ENCODE data around the gene NRG2.

NRG2 gene

DNA sequence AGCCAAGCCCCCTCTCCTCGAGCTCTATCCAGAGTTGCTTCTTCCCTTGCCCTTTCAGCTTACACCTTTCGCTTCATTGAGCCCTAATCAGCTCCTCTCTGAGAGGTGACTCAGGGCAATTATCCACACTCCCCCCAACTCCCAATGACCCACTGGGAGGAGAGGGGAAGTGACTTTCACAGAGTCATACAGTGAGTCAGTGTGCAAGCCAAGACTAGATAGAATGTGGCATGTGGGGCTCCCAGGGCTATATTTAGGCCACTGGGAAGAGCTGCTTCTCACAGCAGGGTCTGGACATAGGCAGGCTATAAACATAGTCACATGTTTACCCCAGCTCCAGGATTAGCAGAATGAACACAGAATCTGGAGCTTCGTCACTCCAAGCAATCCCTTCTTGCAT lies 57.4 kb downstream of the NRG2 start:
- no peaks in the 10 kb centered on the region for H3K9me3 ChIP-seq (ENCODE audit: insufficient read depth, low read length)
- H4K20me1 ChIP-seq (ENCODE audit: low read depth, low read length): no peaks in the 10 kb centered on the region
- no peak overlapping the region for H3K27ac ChIP-seq (ENCODE audit: low read depth, low read length)
- H3K4me3 ChIP-seq (ENCODE audit: insufficient read depth, low read length, poor library complexity, severe bottlenecking): no peak overlapping the region
- no peaks in the 10 kb centered on the region for H3F3A ChIP-seq (ENCODE audit: insufficient read depth)
- H3K9me2 ChIP-seq (replicated peaks; ENCODE audit: insufficient read depth, low read length): no peaks in the 10 kb centered on the region
- H3K36me3 ChIP-seq (ENCODE audit: low read length): no peaks in the 10 kb centered on the region
- H3K79me2 ChIP-seq (ENCODE audit: insufficient read depth, low read length): no peaks in the 10 kb centered on the region
- H3K27me3 ChIP-seq (ENCODE audit: low read length): no peaks in the 10 kb centered on the region
- no peak for TF ChIP-seq EZH2phosphoT487 (conservative IDR thresholded peaks at IDR 0.05; ENCODE audit: low read length)
- TF ChIP-seq, protein P1, sequence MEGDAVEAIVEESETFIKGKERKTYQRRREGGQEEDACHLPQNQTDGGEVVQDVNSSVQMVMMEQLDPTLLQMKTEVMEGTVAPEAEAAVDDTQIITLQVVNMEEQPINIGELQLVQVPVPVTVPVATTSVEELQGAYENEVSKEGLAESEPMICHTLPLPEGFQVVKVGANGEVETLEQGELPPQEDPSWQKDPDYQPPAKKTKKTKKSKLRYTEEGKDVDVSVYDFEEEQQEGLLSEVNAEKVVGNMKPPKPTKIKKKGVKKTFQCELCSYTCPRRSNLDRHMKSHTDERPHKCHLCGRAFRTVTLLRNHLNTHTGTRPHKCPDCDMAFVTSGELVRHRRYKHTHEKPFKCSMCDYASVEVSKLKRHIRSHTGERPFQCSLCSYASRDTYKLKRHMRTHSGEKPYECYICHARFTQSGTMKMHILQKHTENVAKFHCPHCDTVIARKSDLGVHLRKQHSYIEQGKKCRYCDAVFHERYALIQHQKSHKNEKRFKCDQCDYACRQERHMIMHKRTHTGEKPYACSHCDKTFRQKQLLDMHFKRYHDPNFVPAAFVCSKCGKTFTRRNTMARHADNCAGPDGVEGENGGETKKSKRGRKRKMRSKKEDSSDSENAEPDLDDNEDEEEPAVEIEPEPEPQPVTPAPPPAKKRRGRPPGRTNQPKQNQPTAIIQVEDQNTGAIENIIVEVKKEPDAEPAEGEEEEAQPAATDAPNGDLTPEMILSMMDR (IDR thresholded peaks at IDR 0.05; ENCODE audit: insufficient read depth, low read length, poor library complexity, severe bottlenecking): no peak
- no peak overlapping the region for H3K9ac ChIP-seq (ENCODE audit: low read length)
- no peak overlapping the region for H2AFZ ChIP-seq (ENCODE audit: low read depth, low read length, severe bottlenecking)
- H3K4me2 ChIP-seq (ENCODE audit: low read depth, low read length, poor library complexity, severe bottlenecking): no peak overlapping the region

DNA sequence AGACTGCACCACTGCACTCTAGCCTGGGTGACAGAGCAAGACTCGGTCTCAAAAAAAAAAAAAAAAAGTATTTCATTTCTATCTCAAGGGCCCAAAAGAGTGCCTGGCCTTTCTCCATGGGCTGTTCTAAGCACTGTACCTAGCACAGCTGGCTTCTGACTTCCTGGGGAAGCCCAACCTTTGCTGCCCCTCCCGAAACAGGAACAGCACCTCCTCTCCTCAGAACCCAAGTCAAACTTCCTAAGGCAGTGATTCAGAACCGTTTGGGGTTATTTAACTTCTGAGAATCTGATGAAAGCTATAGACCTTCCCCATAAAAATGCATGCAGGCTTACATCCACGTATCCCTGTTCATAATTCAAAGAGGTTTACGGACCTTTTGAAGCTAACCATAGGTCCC lies 57.8 kb downstream of the NRG2 start:
- H3K79me2 ChIP-seq (ENCODE audit: insufficient read depth, low read length): no peaks in the 10 kb centered on the region
- H3K36me3 ChIP-seq (ENCODE audit: low read length): no peaks in the 10 kb centered on the region
- H3K9me2 ChIP-seq (replicated peaks; ENCODE audit: insufficient read depth, low read length): no peaks in the 10 kb centered on the region
- H2AFZ ChIP-seq (ENCODE audit: low read depth, low read length, severe bottlenecking): no peak overlapping the region
- H3K27ac ChIP-seq (ENCODE audit: low read depth, low read length): no peak overlapping the region
- no peak overlapping the region for H3K4me2 ChIP-seq (ENCODE audit: low read depth, low read length, poor library complexity, severe bottlenecking)
- no peaks in the 10 kb centered on the region for H4K20me1 ChIP-seq (ENCODE audit: low read depth, low read length)
- TF ChIP-seq, protein P1 (IDR thresholded peaks at IDR 0.05; ENCODE audit: insufficient read depth, low read length, poor library complexity, severe bottlenecking): no peak
- no peak for TF ChIP-seq EZH2phosphoT487 (conservative IDR thresholded peaks at IDR 0.05; ENCODE audit: low read length)
- no peaks in the 10 kb centered on the region for H3F3A ChIP-seq (ENCODE audit: insufficient read depth)
- no peak overlapping the region for H3K4me3 ChIP-seq (ENCODE audit: insufficient read depth, low read length, poor library complexity, severe bottlenecking)
- H3K9ac ChIP-seq (ENCODE audit: low read length): no peak overlapping the region
- H3K9me3 ChIP-seq (ENCODE audit: insufficient read depth, low read length): no peaks in the 10 kb centered on the region
- H3K27me3 ChIP-seq (ENCODE audit: low read length): no peaks in the 10 kb centered on the region

DNA sequence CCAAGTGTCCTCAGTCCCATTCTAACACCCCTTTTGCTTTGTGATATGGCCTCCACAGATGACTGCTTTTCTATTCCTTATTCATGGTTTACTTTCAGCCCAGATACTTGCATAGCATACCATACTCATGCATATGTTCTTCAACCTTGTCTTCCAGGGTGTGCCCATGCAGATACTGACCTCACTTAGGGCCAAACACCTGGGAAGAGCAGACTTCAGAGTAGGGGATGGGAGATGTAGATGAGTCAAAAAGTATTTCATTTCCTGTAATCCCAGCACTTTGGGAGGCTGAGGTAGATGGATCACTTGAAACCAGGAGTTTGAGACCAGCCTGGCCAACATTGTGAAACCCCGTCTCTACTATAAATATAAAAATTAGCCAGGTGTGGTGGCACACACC lies 58.3 kb downstream of the NRG2 start:
- H3K9me3 ChIP-seq (ENCODE audit: insufficient read depth, low read length): no peaks in the 10 kb centered on the region
- no peak overlapping the region for H3K27ac ChIP-seq (ENCODE audit: low read depth, low read length)
- H3K9ac ChIP-seq (ENCODE audit: low read length): no peak overlapping the region
- no peak for TF ChIP-seq EZH2phosphoT487 (conservative IDR thresholded peaks at IDR 0.05; ENCODE audit: low read length)
- TF ChIP-seq, protein P1 (IDR thresholded peaks at IDR 0.05; ENCODE audit: insufficient read depth, low read length, poor library complexity, severe bottlenecking): no peak
- H3K79me2 ChIP-seq (ENCODE audit: insufficient read depth, low read length): no peaks in the 10 kb centered on the region
- no peaks in the 10 kb centered on the region for H3K36me3 ChIP-seq (ENCODE audit: low read length)
- H3K9me2 ChIP-seq (replicated peaks; ENCODE audit: insufficient read depth, low read length): no peaks in the 10 kb centered on the region
- H3K27me3 ChIP-seq (ENCODE audit: low read length): no peaks in the 10 kb centered on the region
- H2AFZ ChIP-seq (ENCODE audit: low read depth, low read length, severe bottlenecking): no peak overlapping the region
- no peak overlapping the region for H3K4me3 ChIP-seq (ENCODE audit: insufficient read depth, low read length, poor library complexity, severe bottlenecking)
- no peaks in the 10 kb centered on the region for H4K20me1 ChIP-seq (ENCODE audit: low read depth, low read length)
- H3F3A ChIP-seq (ENCODE audit: insufficient read depth): no peaks in the 10 kb centered on the region
- H3K4me2 ChIP-seq (ENCODE audit: low read depth, low read length, poor library complexity, severe bottlenecking): no peak overlapping the region

DNA sequence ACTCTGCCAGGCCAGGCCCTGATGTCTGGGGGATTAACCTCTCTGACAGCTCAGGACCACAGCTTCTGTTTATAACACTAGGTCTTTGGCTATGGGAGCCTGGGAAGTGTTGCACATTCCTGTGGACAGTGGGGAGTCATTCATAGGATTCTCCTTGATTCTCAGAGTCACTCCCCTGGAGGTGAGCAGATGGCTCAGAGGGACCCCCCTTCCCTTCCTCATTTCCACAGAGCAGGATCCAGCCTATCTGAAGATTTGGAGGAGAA lies 60.2 kb downstream of the NRG2 start:
- Histone ChIP-seq H3K9me2 (replicated peaks; ENCODE audit: insufficient read depth, low read length) (no peaks in the 10 kb centered on the region), H3K36me3 (ENCODE audit: low read length) (no peaks in the 10 kb centered on the region)

More for the DNA sequence above, 60.2 kb downstream of the NRG2 start:
- no peak overlapping the region for H2AFZ ChIP-seq (ENCODE audit: low read depth, low read length, severe bottlenecking)
- no peak overlapping the region for H3K9ac ChIP-seq (ENCODE audit: low read length)
- H3K4me3 ChIP-seq (ENCODE audit: insufficient read depth, low read length, poor library complexity, severe bottlenecking): no peak overlapping the region
- no peaks in the 10 kb centered on the region for H3K9me3 ChIP-seq (ENCODE audit: insufficient read depth, low read length)
- H3K27me3 ChIP-seq (ENCODE audit: low read length): no peaks in the 10 kb centered on the region
- no peak overlapping the region for H3K27ac ChIP-seq (ENCODE audit: low read depth, low read length)
- H3K79me2 ChIP-seq (ENCODE audit: insufficient read depth, low read length): no peaks in the 10 kb centered on the region
- no peaks in the 10 kb centered on the region for H3F3A ChIP-seq (ENCODE audit: insufficient read depth)
- TF ChIP-seq, protein P1 (IDR thresholded peaks at IDR 0.05; ENCODE audit: insufficient read depth, low read length, poor library complexity, severe bottlenecking): no peak
- TF ChIP-seq EZH2phosphoT487 (conservative IDR thresholded peaks at IDR 0.05; ENCODE audit: low read length): no peak
- no peak overlapping the region for H3K4me2 ChIP-seq (ENCODE audit: low read depth, low read length, poor library complexity, severe bottlenecking)
- H4K20me1 ChIP-seq (ENCODE audit: low read depth, low read length): no peaks in the 10 kb centered on the region
